Cerebellar nuclear complex (tissue), 1 donor: Measurements from ENCODE around the gene GTF2F2.
"Not testable (repeated sequence)": the region's sequence is repeated elsewhere in the genome, so short reads cannot be mapped to it uniquely, and the experiment has no call there.

Experiments used
- DNase-seq, 2 experiments: peaks; one replicate each; lab custom pipeline; 2025; lab: John Stamatoyannopoulos, UW

Gene GTF2F2

DNA sequence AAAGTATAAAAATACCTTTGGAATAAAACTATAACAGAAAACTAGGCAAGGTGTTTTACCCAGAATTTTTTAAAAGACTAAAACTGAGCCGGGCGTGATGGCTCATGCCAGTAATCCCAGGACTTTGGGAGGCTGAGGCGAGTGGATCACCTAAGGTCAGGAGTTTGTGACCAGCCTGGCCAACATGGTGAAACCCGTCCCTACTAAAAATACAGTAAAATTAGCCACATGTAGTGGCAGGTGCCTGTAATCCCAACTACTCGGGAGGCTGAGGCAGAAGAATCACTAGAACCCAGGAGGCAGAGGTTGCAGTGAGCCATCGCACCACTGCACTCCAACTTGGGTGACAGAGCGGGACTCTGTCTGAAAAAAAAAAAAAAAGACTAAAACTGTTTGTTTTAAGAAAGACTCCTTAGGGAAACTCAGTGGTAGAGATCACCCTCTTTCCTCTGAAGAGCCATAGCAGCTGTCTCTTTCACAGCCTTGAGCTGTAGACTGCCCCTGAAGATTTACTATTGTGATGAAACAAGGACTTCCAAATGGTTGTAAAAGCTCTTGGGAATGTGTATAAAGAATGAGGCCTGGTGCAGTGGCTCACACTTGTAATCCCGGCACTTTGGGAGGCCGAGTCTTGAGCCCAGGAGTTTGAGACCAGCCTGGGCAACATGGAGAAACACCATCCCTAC is 95.2 kb downstream of the GTF2F2 start:
- DNase-seq, result no peak

DNA sequence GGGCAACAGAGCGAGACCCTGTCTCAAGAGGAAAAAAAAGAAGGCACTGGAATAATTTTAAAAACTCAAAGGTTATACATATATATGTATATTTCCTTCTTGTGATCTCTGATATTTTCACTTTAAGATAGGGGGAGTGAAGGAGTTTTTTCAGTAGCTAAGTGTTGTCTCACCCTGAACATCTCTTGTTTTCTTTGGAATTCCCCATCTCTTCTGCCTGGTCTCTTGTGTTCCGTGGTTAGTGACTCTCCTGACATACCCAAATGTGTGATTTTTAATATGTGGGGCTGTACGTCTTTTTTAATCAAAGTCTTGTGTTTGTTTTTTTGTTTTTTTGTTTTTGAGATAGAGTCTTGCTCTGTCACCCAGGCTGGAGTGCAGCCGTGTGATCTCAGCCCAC is 95.9 kb downstream of the GTF2F2 start:
- DNase-seq, result no peak

DNA sequence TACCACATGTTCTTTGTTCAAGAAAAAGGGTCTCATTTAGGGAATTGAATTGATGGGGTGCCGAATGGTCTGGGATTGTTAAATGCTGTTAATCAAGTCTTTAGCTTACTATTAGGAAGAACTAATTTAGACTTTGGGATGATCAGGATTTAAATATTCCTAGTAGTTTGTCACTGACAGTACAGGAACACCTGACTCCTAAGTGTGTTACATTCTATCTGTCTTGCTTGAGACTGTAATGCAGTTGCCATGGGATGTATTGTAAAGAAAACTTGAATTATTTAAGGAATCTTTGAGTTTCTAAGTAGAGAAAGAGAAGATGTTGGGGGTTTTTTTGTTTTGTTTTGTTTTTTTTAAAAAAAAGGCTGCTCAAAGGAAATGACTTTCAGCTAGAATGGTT is 98.4 kb downstream of the GTF2F2 start:
- DNase-seq, result no peak

DNA sequence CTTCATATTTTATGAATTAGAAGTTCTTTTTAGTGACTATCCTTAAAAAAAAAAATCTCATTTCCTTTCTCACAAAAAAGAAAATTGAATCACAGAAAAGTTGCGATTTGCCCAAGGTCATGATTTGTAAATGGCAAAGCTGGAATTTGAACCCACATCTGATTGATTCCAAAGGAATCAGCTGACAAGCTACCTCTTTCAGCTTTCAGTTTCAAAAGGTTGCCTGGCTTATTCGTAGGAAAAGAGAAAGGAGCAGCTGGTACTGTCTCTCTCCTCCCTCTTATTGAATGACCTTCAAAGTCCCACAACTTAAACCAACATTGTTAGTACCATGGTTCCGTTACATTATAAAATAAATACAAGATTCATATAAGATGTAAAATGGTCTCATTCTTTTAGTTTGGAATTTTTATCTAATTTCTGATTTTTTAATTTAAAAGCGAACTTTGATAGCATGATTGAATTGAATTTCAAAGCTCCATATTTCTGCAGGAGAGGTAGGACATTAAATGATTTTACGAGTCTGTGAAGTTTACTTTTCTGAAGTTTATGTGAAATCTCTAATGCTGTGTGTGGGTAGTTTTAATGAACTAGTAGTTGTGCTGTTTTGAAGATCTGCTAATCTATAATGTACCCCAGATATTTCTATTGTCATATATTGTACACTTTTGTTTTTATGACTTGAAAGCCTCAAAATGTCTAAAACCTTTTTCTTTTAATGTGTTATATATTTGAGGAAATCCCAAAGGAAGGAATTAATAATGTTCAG is 99.0 kb downstream of the GTF2F2 start:
- DNase-seq, result no peak

DNA sequence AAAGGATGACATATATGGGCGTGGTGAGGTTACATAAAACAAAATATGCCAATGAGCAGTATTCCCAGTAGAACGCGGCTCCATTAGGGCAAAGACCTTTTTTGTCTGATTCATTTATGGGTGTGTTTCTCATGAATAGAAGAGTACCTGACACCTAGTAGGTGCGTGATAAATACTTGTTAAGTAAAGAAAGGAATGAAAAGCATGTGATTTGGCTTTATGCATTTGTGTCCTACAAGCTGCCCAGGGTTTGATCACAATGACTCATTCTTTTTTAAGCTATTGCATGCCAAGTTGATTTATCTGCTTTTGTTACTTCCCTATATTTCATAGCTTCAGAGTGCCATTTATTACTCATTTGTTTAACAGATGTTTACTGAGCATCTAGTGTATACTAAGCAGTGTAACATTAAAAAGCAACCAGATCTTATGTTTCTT is 99.6 kb downstream of the GTF2F2 start:
- no peak for DNase-seq

DNA sequence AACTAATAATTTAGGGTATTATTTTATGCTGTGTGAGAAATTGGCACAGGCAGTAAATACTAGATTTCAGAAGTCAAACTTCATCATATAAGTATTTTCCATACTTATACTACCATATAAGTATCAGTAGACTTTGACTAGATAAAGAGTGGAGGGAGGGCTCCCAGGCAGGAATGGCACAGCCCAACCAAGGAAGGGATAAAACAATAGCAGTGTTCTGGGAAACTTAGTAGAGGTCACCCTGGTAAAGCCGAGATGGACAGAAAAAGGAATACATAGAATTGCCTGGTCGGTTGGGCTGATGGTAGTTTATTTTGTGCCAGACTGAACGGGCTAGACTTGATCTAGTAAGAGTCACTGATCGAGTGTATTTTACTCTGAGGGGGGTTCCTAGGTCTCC is 100.1 kb downstream of the GTF2F2 start:
- DNase-seq, result no peak

DNA sequence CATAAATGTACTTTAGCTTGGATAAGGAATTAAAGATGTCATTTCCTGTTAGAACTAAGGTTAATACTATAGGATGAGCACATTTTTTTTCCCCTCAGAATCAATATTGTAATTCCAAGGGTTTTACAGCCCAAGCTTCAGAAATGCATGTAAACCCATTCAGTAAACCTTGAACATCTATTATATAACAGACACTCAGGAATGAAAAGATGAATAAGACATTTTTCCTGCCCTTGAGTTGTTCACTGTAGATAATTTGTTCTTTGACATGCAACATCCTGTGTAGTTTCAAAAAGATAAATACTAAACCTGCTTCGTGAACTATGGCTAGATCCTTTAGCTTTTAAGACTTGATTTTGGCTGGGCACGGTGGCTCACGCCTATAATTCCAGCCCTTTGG is 102.2 kb downstream of the GTF2F2 start:
- DNase-seq, result no peak

DNA sequence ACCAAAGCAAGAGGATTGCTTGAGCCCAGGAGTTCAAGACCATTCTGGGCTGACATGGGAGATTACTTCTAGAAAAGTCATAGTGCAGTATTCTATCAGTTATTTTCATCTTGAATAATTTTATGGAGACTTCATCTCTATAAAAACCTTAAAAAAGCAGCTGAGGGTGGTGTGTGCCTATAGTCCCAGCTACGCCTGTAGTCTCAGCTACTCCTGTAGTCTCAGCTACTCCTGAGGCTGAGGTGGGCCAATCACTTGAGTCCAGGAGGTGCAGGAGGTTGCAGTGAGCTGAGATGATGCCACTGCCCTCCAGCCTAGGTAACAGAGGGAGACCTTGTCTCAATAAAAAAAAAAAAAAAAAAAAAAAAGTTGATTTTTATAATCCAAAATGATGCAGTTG is 102.6 kb downstream of the GTF2F2 start:
- DNase-seq, result no peak

DNA sequence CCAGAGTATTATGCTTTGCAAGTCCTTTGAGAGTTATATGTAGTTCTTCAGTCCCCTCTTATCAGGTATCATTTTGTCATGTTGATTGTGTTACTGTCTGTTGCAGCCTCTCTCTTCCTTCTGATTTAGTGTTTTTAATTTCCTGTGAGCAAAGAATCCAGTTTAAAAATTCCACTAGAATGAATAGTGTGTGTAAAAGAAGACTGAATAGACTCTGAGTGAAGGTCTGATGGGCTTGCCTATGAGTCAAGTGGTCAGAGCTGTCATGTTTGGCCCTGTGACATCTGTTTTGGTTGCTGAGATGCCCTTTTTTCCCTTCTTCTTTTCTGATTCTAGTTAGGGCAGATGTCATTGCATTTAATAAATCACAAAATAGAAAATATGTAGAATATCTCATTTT is 103.9 kb downstream of the GTF2F2 start:
- DNase-seq, result no peak

DNA sequence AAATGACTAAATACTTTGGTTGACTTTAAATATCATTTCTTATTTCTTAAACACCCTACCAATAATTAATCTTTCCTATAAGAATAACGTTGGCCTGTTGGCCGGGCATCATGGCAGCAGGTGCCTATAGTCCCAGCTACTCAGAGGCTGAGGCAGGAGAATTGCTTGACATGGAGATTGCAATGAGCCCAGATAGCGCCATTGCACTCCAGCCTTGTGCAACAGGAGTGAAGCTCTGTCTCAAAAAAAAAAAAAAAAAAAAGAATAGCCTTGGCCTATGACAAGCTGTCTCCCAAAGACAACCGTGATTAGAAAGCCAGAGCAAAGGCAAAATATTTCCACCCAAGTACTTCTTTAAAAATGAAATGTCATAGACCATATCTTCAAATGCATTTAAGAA is 105.1 kb downstream of the GTF2F2 start:
- DNase-seq, result no peak

DNA sequence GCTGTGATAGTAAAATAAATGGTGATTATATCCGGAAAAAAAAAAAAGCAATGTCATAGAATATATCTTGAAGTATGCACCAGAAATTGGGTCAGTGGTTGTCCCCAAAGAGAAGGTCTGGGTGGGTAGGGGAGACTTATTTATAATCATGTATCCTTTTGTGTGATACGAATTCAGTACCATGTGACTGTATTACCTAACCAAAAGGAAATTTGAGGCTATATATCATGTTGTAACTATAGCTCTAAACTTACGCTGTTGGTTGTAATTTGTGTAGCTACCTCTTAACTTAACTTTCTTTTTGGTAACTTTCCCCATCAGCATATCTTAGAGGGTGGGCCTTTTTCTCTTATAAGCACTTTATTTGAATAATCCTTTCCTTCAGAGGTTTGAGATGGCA is 105.7 kb downstream of the GTF2F2 start:
- DNase-seq, result no peak

DNA sequence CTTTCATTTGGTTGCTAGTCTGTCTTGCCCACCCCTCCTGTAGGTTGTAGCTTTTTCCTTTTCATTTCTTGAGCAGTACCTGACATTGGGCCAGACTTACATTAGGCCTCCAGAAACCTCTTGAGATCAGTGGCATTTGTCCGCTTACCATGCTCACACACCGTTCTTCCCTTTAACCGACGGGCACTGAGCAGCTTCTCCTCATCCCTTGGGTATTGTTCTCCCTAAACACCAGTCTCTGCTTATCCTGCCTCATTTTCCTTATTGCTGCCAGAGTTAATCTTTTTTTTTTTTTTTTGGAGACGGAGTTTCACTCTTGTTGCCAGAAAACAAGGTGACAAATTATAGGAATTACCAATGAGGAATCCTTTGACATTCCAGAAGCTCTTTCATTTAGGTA is 107.7 kb downstream of the GTF2F2 start:
- no peak for DNase-seq

DNA sequence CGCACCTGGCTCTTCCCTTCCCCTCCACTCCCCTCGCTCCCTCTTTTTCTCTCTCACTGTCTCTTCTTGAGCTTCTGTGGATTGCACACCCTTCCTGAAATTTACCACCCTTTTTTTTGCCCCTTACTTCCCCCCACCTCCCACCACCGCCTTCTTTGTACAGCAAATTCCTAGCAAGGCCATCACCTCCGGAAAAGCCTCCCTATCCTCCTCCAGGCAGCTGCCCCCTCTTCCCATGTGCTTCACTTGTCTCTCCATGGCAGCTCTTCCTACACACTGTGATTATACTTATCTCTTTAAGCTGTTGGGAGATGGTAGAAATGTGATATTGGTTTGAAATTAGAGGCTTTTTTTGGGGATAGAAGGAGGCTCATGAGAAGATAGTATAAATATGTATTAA is 108.9 kb downstream of the GTF2F2 start:
- DNase-seq, result no peak

DNA sequence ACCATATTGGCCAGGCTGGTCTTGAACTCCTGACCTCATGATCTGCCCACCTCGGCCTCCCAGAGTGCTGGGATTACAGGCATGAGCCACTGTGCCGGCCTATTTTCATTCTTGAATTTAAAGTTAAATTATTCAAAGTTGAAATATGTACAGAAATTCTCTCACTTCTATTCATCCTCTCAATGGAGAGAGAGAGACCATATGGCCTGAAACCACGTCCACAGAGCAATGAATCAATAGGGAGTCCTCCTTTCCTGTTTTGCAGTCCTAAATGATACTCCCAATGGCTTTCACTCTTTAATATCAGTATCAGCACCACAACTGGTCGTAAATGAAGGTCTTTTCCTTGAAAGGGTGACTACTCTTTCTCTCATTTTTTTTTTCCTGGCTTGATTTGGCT is 111.0 kb downstream of the GTF2F2 start:
- no peak for DNase-seq

DNA sequence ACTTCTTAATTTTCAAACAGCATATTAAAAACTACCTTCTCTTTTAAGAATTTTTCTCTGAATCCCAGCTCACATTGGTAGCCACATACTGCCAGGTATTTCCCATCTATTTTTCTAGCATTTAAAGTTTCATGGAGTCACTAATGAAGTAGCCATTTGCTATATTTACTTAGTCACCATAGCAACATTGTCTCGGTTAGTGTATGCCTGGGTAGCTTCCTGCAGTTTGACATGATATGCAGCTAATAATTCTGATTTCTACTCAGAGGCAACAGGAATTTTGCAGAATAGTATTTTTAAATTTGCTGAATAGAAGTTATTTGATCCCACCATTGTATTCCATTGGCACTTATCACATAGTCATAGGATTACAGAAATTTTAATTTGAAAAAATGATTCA is 111.4 kb downstream of the GTF2F2 start:
- DNase-seq, result no peak

DNA sequence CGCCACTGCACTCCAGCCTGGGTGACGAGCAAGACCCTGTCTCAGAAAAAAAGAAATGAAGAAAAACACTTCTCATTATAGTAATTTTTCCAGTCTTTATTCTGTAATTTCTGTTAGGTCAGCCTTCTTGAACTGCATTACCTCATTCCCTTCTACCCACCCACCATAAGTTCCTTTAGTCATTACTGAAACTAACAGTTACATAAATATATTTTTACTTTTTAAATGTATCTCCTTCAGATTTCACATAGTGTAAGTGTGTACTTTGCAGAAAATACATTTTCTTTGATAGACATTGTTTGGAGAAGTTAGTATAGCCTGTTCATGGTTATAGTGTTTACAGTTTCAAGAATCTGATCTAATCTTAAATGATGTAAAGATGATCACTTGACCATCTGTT is 112.3 kb downstream of the GTF2F2 start:
- no peak for DNase-seq

DNA sequence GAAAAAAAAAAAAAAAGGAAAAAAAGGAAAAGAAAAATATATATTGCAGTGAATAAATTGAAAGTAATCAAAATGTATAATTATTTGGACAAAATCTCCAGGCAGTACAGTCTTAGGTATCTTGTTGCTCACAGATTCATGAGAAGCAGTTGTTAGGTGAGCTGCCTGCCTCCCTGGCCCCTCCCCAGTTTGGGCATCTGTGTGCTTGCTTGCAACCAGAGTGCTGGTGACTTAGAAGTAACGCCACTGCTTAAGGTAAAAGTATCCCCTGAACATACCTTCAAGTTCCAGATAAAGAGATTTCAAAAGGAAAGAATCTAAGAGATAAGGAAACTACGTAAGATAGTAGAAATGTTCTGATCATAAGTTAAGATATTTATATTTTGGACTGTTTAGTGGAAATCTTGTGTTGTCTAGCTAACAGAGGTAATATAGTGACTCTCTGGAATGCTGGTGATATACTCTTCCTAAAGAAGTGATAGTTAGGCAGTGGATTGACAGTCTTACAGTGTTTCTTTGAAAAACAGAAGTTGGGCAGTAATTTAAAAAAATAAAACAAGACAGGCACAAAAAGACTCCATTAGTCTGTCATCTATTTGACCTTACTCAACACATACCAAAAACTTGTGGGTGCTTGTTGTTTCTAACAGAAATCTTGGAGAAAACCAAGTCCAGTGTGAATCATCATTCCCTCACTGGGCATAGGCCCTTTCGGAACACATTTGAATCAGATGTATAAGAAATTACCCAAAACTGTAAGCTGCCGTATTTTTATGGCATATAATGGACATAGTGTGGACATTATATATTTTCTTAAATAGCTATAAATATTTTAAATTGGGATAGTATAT is 118.9 kb downstream of the GTF2F2 start:
- no peak for DNase-seq

DNA sequence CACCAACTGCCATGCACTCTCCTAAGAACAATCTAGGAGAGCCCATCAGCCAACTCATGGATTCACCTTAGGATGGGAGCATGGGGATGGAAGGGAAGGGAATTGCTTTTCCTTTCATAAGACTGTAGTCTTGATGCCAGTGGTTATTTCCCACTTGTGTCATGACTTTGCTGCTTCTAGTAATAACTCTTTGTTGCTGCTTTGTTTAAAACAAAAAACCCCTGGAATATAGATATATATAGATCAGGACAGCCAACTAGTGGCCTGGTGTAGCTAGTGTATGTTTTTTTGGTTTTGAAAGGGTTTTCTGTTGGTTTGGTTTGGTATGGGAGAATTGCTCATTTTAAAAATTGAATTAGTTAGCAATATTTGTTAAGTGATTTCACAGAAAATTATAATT is 119.8 kb downstream of the GTF2F2 start:
- DNase-seq, result no peak

DNA sequence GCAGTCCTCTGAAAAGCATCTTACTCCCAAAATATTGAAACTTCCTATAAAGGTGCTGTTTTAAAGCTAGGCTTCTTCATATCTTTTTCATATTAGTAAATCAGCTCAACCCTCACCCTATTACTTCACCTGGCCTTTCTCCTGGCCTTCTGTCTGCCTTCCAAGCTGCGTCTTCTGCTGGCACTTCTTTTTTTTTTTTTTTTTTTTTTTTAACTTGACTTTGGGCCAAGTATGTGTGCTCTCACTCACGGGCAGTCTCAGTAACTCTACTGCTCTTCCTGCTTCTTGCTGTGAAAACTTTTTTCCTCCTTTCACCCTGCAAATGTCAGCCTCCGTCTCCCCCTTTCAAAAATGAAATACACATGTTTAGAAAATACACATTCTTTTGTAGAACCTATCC is 121.8 kb downstream of the GTF2F2 start:
- DNase-seq, result no peak

DNA sequence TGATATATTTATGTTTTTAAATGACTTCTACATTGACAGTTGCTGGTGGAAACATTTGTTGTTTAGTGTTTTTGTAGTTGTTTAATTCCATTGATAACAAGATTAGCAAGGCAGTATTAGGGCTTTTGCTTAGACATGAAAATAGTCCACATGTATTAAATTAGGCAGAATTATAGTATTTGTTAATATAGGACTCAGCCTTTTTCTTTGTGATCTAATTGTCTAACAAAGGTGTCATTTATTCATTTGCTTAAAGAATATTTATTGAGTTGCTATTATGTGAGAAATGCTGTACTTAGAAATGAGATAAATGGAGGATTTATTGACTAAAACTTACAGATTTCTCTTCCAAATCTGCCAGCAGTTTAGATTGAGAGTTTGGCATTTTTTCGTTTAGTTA is 122.2 kb downstream of the GTF2F2 start:
- DNase-seq, result no peak

DNA sequence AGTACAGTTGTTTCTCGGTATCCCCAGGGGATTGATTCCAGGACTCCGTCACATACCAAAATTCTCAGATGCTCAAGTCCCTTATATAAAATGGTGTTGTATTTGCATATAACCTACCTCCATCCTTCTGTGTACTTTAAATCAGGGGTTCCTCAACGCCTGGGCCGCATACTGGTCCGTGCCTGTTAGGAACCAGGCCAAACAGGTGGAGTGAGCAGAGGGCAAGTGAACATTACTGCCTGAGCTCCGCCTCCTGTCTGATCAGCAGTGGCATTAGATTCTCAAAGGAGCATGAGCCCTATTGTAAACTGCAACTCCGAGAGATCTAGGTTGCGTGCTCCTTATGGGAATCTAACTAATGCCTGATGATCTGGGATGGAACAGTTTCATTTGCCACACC is 122.8 kb downstream of the GTF2F2 start:
- DNase-seq, result no peak

DNA sequence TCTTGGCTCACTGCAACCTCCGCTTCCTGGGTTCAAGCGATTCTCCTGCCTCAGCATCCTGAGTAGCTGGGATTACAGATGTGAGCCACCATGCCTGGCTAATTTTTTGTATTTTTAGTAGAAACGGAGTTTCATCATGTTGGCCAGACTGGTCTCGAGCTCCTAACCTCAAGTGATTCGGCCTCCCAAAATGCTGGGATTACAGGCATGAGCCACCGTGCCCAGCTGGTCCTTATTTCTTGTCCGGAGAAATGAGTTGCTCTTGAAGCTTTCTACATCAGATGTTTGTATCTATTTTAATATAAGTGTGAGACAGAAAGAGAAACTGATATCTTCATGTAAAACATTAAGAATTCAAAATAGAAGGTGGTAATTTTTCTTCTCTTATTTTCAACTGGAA is 124.4 kb downstream of the GTF2F2 start:
- not testable (repeated sequence) for DNase-seq

DNA sequence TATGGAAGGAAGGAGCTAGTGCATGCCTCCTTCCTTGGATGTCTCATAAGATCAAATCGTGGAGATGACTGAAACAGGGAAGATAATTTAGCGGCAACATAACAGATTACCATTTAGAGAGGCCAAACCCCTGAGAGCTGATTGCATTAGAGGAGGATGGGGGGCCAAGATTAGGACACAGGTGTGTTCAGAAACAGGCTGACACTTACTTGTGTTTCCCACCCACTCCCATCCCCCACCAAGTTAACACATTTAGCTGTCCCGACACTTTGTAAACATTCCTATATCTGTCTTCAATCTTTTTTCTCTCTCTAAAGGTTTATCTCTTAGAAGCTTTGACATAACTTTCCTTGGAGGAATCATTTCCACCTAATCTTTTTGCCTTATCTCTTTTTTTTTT is 129.4 kb downstream of the GTF2F2 start:
- DNase-seq, result no peak
